ENCODE data around the gene PPAN.

The PPAN gene

GRCh38 chr19:10137751-10138682 is 31.9 kb downstream of the PPAN start:
- no peaks in the 10 kb centered on the region for H3K27me3 Mint-ChIP-seq (ENCODE audit: low read depth, poor library complexity)
- no peak overlapping the region for H3K4me3 Mint-ChIP-seq
- peak overlapping the region; percentile 64 for H3K27ac Mint-ChIP-seq
- no peak for DNase-seq
- TF ChIP-seq CTCF (IDR thresholded peaks at IDR 0.05) = no peak
- no peaks in the 10 kb centered on the region for H3K9me3 Mint-ChIP-seq
- no peaks in the 10 kb centered on the region for H3K4me1 Mint-ChIP-seq
- peaks cover 29% of the 10 kb centered on the region for H3K36me3 Mint-ChIP-seq (ENCODE audit: low read depth)

GRCh38 chr19:10138879-10139795 is 33.0 kb downstream of the PPAN start:
- no peak overlapping the region for H3K4me3 Mint-ChIP-seq
- peak overlapping the region; percentile 64 for H3K27ac Mint-ChIP-seq
- H3K27me3 Mint-ChIP-seq (ENCODE audit: low read depth, poor library complexity) = no peaks in the 10 kb centered on the region
- H3K36me3 Mint-ChIP-seq (ENCODE audit: low read depth) = peaks cover 24% of the 10 kb centered on the region
- DNase-seq = no peak
- H3K4me1 Mint-ChIP-seq = no peaks in the 10 kb centered on the region
- no peak for TF ChIP-seq CTCF (IDR thresholded peaks at IDR 0.05)
- no peaks in the 10 kb centered on the region for H3K9me3 Mint-ChIP-seq

DNA sequence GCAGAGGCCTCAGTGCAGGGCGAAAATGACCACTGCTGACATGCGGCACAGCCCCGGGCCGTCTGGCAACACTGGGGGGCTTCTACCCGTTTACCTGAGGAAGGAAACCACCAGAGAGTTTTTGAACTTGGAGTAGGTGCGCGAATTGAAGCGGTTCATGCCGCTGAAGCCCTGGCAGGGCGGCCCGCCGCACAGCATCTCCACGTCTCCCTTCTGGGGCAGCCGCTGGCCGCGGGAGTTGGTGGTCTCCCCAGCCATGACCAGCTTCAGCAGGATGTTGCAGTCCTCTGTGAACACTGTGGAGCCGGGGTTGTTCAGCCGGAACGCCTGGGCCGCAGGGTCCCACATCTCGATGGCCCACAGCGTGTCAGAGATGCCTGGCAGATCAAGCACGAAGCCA is 33.8 kb downstream of the PPAN start:
- peaks cover 26% of the 10 kb centered on the region for H3K36me3 Mint-ChIP-seq (ENCODE audit: low read depth)
- no peak for DNase-seq
- no peak overlapping the region for H3K4me3 Mint-ChIP-seq
- H3K27ac Mint-ChIP-seq = no peak overlapping the region
- no peaks in the 10 kb centered on the region for H3K9me3 Mint-ChIP-seq
- no peak for TF ChIP-seq CTCF (IDR thresholded peaks at IDR 0.05)
- no peaks in the 10 kb centered on the region for H3K27me3 Mint-ChIP-seq (ENCODE audit: low read depth, poor library complexity)
- H3K4me1 Mint-ChIP-seq = no peaks in the 10 kb centered on the region

DNA sequence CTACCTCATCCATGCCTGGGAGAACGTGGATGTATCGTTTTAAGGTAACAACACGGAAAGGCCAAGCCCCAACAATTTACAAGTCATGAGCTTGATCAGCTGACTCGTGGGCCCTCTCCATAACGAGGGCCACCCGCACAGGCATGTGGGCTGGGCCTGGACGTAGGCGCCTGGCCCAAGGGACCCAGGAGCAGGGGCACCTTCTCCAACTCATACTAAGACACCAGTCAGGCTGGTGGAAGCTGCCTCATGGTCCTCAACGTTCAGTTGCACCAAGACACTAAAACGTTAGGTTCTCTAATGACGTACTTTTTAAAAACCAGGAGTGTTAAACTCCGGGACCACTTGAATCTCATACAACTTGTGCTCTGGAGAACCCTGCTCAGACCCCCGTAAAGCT is 35.3 kb downstream of the PPAN start:
- H3K4me3 Mint-ChIP-seq = no peak overlapping the region
- peaks cover 41% of the 10 kb centered on the region for H3K36me3 Mint-ChIP-seq (ENCODE audit: low read depth)
- DNase-seq = no peak
- H3K27me3 Mint-ChIP-seq (ENCODE audit: low read depth, poor library complexity) = no peaks in the 10 kb centered on the region
- TF ChIP-seq CTCF (IDR thresholded peaks at IDR 0.05) = no peak
- H3K9me3 Mint-ChIP-seq = no peaks in the 10 kb centered on the region
- no peak overlapping the region for H3K27ac Mint-ChIP-seq
- no peaks in the 10 kb centered on the region for H3K4me1 Mint-ChIP-seq

DNA sequence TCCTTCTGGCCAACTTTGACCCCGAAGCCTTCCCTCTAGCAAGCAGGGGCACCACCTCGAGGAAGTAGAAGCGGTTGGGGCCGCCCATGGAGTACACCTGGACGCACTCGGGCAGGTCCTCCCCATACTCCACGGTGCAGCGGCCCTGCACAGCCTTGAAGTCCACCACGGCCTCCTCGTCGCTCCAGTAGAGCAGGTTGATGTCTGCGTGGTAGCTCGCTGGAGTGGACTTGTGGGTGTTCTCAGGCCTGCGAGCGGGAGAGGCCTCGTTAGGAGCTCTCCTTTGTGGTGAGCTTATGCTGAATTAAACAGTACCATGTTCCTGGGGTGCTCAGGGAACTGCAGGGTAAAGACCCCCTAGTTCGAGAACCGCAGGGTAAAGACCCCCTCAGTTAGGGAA is 35.8 kb downstream of the PPAN start:
- no peak for DNase-seq
- no peak for TF ChIP-seq CTCF (IDR thresholded peaks at IDR 0.05)
- Mint-ChIP-seq H3K36me3 (ENCODE audit: low read depth) (peaks cover 43% of the 10 kb centered on the region), H3K4me1 (no peaks in the 10 kb centered on the region), H3K27ac (no peak overlapping the region), H3K4me3 (no peak overlapping the region), H3K27me3 (ENCODE audit: low read depth, poor library complexity) (no peaks in the 10 kb centered on the region), H3K9me3 (no peaks in the 10 kb centered on the region)
